GM19372 (cell line): Measurements from ENCODE around the gene SH3BGRL.
"Not testable (repeated sequence)": the region's sequence is repeated elsewhere in the genome, so short reads cannot be mapped to it uniquely, and the experiment has no call there.

Experiments
- ATAC-seq: cut with Tn5 transposase; IDR thresholded peaks from one replicate; pipeline ENCODE4 v1.9.1; 2021; ENCODE audit warnings: mild to moderate bottlenecking, low read depth, moderate library complexity; ENCODE audit not compliant: unreplicated experiment

The SH3BGRL gene

DNA sequence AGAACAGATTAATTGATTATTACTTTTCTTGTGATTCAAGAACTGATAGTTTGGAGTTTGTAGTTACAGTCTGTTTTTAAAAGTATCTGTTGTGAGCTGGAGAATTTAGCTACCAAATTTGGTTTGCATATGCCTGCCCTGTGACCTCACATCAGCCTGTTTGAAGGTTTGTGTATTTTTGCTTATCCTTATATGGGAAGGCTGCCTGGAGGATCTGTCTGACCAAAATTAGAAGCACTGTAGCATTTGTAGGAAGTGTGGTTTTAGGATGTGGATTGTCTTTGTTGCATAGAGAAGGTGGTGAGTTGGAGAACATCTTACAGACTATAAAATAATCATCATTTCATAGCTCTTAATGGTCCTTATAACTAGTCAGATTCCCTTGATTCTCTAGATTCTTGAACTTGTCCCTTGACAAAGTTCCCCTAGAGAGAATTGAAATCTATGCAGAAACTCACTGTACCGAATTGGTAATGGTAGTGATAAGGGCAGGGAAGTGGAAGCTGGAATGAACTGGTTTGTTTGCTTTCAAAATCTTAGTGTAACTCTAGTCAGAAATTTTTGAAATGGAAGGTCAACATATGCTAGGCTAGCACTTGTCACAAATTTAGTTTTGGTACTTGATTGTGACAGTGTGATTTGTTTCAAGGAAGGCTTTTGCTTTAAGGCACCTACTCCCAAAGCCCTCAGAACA lies 57.3 kb downstream of the SH3BGRL start:
- no peak for ATAC-seq

DNA sequence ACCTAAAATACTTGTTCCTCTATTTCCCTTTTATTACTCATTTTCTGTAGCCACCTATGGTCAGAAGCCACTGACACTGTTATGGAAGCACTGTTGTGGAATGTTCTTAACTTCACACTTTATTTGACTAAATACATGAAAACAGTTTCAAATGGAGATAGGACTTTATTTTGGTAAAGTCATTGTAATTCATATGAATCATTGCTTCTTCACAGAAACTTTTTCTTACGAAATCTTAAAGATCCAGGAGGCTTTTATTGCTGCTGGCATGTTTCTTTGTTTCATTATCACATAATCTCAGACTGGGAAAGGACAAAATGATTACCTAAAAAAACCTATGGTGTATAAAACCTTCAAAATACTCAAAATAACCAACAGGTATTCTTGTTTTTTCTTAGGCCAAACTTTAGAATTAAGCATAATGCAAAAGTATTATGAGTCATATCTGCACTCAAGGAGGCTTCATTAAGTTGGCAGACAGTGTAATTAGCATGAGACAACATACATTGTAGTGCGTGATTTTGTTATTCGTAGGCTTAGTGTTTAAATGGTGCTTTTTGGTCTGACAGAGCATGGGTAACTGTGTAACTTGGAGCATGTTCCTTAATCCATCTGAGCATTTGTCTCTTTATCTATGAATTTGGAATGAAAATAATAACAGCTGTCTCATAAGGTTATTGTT lies 58.0 kb downstream of the SH3BGRL start:
- ATAC-seq = no peak

DNA sequence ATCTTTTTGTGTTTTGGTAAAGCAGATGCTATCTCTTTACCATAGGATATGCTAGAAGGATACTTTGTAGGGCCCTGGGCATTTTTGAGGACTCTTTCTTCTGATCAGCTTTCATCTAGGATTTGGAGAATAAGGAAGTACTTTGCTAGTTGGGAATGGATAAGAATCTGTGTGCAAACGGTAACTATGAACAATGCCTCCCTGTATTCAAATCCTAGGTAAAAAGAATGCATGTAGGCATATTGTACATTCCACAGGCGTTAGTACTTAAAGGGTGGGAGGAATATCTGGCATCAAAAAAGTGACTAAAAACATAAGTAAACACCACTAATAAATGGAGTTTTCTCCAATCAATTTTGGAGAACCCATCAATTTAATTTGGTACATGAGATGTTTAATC lies 59.7 kb downstream of the SH3BGRL start:
- no peak for ATAC-seq

DNA sequence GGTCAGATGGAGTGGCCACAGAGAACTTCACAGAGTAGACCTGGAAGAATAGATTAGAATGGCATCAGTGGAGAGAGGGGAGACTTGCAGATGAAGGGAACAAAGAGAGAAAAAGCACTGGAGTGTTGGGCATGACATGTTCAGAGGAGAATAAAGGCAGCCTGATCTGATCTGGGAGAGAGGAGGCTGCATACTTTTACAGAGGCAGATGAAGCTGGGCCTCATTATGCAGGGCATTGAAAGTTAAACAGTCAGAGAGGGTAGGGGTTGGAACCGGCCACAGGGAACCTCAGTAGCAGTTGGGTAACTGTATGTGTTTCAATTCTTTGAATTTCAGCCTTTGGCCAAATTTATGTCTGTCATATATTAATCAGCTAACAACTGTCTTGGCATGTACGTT lies 61.2 kb downstream of the SH3BGRL start:
- ATAC-seq = no peak

DNA sequence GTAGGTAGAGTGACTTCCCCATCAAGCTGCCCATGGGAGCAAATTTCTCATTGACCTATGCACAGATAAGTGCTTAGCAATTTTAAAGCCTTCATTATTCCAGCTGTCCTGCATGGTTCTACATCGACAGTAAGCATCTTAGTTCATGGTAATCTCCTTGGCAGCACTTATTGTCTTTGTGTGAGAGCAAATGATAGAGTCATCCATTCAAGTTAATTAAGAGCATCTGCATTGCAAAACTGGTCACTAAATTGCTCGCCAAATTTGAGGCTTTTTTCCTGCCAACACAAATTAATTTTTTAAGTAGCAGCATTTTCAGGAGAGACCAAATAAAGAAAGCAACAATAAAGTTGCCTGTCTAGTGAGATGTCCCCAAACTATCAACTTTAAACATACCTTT lies 76.7 kb downstream of the SH3BGRL start:
- no peak for ATAC-seq

DNA sequence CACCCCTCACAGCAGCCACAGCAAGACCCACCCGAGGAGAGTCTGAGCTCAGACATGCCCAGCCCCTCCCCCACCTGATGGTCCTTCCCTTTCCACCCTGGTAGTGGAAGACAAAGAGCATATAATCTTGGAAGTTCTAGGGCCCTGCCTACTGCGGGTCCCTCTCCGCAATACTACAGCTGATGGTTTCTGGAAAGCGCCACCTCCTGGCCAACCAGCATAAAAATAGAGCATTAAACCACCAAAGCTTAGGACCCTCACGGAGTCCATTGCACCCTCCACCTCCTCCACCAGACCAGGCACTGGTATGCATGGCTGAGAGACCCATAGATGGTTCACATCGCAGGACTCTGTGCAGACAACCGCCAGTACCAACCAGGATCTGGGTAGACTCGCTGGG lies 78.2 kb downstream of the SH3BGRL start:
- ATAC-seq = no peak

DNA sequence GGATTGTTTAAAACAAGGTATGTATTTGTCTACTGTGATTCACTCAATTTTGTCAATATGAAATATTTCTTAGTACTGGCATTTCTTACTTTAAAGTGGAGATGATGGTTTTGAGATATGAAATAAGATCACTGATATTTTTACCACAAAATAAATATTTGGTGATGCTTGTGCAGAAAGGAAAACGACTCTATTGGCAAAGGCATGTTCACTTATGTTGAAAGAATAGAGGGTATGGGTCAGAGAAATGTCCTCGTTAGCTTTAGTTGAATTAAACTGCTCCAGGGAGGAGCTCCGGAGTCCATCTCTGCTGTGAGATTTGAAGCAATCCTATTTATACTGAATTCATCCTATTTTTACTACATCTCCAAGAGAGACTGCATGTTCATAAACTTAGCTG lies 84.2 kb downstream of the SH3BGRL start:
- ATAC-seq = no peak

DNA sequence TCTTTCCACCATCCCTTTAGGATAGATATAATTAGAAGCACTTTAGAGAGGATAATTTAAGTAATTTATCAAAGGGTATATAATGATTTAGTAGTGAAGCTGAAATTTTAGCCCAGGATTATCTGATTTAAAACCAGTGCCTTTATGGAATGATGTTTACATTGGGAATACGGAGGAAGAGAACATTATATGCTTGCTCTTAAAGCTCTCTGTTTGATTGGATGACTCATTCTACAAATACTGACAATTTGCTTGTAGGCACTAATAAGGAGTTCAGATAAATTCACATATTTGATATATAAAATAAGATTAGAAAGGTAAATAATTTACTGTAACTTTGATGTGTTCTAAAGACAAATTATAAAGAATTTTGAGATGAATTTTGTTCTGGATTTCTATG lies 84.7 kb downstream of the SH3BGRL start:
- ATAC-seq = no peak

DNA sequence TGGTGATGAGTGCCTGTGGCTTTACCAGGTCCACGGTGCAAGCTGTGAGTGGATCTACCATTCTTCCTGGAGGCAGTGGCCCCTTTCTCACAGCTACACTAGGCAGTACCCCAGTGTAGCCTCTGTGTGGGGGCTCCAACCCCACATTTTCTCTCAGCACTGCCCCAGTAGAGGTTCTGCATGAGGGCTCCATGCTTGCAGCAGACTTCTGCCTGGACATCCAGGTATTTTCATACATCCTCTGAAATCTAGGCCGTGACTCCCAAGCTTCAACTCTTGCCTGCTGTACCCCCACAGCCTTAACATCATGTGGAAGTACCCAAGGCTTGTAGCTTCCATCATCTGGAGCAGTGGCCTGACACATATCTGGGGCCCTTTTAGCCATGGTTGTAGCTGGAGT lies 90.1 kb downstream of the SH3BGRL start:
- no peak for ATAC-seq

DNA sequence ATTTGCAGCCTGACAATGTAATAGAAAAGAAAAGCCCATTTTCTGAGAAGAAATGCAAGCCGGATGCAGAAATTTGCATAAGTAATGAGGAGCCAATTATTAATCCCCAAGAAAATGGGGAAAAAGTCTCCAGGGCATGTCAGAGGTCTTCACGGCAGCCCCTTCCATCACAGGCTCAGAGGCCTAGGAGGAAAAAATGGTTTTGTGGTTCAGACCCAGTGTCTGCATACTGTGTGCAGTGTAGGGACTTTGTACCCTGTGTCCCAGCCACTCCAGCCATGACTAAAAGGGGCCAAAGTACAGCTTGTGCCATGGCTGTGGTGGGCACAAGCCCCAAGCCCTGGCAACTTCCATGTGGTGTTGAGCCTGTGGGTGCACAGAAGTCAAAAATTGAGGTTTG lies 92.2 kb downstream of the SH3BGRL start:
- ATAC-seq = no peak

DNA sequence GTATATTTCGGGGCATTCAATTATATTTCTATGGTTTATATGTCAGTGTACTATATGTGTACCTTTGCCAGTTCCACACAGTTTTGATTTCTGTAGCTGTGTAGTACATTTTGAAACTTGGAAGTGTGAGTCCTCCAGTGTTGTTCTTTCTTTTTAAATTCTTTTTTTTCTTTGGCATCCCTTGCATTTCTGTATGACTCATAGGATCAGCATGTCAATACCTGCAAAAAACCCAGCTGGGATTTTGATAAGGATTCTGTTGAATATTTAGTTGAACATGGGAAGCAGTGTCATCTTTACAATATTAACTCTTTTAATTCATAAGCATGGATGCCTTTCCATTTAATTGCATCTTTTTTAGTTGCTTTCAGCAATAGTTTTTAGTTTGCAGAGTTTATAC lies 100.0 kb downstream of the SH3BGRL start:
- no peak for ATAC-seq

DNA sequence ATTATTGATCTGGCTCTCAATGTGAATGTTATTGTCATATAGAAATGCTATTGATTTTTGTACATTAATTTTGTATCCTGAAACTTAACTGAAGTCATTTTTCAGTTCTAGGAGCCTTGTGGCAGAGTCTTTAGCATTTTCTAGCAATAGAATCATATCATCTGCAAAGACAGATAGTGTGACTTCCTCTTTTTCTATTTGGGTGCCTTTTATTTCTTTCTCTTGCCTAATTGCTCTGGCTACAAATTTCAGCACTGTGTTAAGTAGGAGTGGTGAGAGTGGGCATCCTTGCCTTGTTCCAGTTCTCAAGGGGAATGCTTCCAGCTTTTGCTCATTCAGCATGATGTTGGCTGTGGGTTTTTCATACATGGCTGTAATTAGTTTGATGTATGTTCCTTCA lies 102.7 kb downstream of the SH3BGRL start:
- ATAC-seq = no peak

DNA sequence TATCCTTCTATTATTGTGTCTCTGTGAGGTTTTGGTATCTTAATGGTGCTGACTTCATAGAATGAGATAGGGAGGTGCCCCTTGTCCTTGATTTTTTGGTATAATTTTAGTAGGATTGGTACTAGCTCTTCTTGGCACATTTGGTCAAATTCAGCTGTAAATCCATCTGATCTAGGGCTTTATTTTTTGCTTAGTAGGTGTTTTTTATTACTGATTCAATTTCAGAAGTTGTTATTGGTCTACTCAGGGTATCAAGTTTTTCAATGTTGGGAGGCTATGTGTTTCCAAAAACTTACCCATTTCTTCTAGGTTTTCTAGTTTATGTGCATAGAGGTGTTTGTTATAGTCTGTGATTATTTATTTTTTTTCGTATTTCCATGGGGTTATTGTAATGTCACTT lies 103.3 kb downstream of the SH3BGRL start:
- ATAC-seq = no peak

DNA sequence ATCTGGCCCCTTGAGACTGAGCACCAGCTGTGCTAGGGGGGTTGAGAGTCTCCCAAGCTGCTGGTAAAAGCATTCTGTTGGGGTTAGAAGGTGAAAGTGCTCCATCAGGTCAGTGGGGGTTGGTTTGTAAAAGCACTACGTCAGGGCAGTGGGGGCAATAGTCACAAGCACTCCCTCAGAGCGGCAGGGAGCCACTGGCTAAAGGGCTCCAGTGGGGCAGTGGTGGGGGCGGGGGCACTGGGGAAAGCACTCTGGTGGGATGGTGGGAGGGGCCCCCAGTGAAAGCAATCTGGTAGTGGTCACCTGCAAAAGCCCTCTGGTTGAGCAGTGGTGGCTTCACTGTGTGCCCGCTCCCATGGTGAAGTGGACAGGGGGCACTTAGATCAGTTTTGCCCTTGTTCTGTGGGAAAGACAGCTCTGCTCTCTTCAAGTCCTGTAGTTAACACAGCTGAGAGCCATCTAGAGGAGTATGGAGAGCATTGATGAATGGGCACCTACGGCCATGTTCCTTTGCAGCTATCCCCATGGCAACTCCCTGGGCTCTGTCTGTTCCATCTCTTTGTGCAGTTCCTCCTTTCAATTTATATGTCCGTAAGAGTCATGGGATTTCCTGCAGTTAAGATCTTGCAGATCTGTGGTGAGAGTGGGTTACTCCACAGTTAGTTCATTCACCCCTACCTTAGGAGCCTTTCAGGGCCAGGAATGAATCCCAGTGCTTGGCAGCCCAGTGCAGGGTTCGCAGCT lies 106.4 kb downstream of the SH3BGRL start:
- no peak for ATAC-seq

DNA sequence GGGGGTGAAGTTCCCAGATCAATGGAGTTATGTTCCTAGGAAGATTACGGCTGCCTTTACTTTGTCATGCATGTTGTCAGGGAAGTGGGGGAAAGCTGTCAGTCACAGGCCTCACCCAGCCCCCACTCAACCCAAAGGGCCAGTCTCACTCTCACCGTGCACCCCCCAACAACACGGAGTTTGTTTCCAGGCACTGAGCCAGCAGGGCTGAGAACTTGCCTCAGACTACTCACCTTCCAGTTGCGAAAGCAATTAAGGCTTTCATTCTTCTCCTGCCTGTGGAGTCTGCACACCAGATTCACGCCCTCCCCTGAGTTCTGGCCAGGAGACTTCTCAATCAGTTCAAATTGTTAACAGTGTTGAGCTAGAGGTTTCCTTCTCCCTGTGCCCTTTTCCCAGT lies 114.3 kb downstream of the SH3BGRL start:
- ATAC-seq = no peak

DNA sequence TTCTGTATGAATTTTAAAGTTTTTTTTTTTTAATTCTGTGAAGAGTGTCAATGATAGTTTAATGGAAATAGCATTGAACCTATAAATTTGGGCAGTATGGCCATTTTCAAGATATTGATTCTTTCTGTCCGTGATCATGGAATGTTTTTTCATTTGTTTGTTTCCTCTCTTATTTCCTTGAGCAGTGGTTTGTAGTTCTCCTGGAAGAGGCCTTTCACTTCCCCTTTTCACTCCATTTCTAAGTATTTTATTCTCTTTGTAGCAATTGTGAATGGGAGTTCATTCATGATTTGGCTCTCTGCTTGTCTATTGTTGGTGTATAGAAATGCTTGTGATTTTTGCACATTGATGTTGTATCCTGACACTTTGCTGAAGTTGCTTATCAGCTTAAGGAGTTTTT lies 129.8 kb downstream of the SH3BGRL start:
- not testable (repeated sequence) for ATAC-seq

DNA sequence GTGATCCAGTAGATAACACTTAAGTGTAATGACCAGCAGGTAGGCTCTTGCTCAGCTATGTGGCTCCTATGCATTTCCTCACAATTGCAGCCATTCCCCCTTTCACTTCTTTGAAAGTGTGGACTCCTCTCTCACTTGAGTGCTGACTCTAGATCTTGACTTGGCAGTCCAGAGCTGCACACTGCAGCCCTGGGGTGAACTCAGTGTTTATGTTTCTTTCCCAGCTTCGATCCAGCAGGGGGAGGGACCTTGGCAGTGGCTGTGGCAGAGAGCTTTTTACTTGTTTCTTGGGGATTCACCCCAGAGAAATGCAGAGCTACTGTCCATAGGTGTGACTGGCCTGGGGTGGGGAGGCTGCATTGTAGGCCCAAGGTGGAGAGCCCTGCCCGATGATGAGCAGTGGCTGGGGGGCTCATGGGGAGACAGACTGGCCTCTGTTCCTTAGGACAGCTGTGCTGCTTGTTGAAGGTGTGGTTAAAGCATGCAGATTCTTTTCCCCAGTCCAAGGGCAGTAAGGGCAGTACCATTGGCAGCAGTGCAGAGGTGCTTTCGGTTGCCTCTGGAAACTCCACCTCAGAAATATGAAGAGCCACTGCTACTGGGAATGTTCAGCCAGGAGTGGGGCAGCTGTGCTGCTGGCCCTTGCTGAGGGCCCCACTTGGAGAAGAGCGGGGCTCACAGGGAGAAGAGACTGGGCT lies 134.7 kb downstream of the SH3BGRL start:
- ATAC-seq = no peak

DNA sequence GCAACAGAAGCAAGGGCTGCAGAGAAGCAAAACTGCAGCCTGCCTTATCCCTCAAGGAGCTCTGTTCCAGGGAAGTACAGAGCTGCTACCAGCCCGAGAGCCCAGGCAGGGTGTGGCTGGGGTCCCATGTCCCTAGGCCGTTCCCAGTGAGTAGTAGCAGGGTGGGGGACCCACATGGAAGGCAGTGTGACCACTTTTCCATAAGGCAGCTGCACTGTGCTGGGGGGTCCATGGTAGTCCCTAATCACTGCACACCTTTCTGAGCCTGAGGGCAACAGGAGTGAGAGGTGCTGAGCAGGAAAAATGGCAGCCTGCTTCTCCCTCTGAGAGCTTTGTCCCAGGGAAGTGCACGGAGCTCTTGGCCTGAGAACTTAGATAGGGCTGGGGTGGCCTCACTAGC lies 135.9 kb downstream of the SH3BGRL start:
- ATAC-seq = no peak

DNA sequence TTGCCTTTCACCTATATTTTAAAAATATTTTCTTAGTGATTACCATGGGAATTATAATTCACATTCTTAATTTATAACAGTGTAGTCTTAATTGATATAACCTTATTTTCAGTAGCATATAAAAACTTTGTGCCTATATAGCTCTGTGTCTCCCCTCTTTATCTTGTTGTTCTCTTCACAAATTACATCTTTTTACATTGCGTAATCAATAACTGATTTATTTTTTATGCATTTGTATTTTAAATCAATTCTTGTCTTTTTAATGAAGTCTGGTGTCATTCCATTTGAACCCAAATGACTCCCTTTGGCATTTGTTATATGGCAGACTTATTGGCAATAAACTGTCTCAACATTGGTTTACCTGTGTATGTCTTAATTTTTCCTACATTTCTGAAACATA lies 137.0 kb downstream of the SH3BGRL start:
- no peak for ATAC-seq

DNA sequence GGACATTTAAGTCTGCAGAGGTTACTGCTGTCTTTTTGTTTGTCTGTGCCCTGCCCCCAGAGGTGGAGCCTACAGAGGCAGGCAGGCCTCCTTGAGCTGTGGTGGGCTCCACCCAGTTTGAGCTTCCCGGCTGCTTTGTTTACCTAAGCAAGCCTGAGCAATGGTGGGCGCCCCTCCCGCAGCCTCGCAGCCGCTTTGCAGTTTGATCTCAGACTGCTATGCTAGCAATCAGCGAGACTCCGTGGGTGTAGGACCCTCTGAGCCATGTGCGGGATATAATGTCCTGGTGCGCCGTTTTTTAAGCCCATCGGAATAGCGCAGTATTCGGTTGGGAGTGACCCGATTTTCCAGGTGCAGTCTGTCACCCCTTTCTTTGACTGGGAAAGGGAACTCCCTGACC lies 143.4 kb downstream of the SH3BGRL start:
- not testable (repeated sequence) for ATAC-seq
